T-cell (primary cell): ENCODE measurements around the gene STAT1. TPM values are rescaled to one million over a fixed set of nuclear protein-coding genes. Genes with fewer than 3 reads are reported as not detected.

Experiments used
- ATAC-seq, 4 experiments: fragments of 200-7000 bp in 3 of 4; fragments of 150-1000 bp in 1 of 4; cut with Tn5 transposase; replicated peaks in 1 of 4; 1 replicate in 3 of 4; 2 replicates in 1 of 4; pipeline ENCODE4 v1.10.0; 2021; ENCODE audit warnings: moderate library complexity in 3 of 4, mild to moderate bottlenecking in 2 of 4, moderate number of reproducible peaks in 1 of 4
- CTCF ChIA-PET, 2 donors: fragments of 300-600 bp; sonication (Branson Sonifier 250); formaldehyde crosslinking; loops; one replicate each; lab custom pipeline; 2022; ENCODE audit warnings: antibody characterized with exemption in 2 of 2; lab: Charles Lee
- POLR2A ChIA-PET, 2 donors: fragments of 300-600 bp; sonication (Branson Sonifier 250); formaldehyde crosslinking; loops; one replicate each; lab custom pipeline; 2022; ENCODE audit warnings: antibody characterized with exemption in 2 of 2; lab: Charles Lee
- DNase-seq, 35 experiments: peaks; one replicate each; pipeline versions ENCODE4 v3.0.0 to v3.0.0-alpha.2; 2013 to 2023
- H3K27ac ChIP-seq: one replicate; pipeline ENCODE4 v1.5.1; 2013; ENCODE audit warnings: low read length
- H3K27me3 ChIP-seq, 2 experiments: replicated peaks in 1 of 2; 1 replicate in 1 of 2; 2 replicates in 1 of 2; pipeline versions ENCODE4 v1.6.1 to v1.7.0; 2013; ENCODE audit warnings: low read length in 1 of 2, mixed read lengths in 1 of 2; ENCODE audit not compliant: control insufficient read depth in 2 of 2, insufficient read depth in 2 of 2; ENCODE audit errors: extremely low read depth in 1 of 2
- H3K36me3 ChIP-seq, 2 donors: 1 replicate in 1 of 2; 2 replicates in 1 of 2; pipeline versions ENCODE4 v1.6.1 to v1.7.0; 2013; ENCODE audit warnings: low read length in 1 of 2; ENCODE audit not compliant: control insufficient read depth in 2 of 2, insufficient read depth in 1 of 2; ENCODE audit errors: extremely low read depth in 1 of 2
- H3K4me1 ChIP-seq, 2 experiments: 1 replicate in 1 of 2; 2 replicates in 1 of 2; pipeline versions ENCODE4 v1.6.1 to v1.7.0; 2013; ENCODE audit warnings: low read length in 2 of 2, mixed read lengths in 1 of 2; ENCODE audit not compliant: insufficient read depth in 2 of 2, control insufficient read depth in 1 of 2; ENCODE audit errors: extremely low read depth in 1 of 2
- H3K4me3 ChIP-seq, 2 donors: 1 replicate in 1 of 2; 2 replicates in 1 of 2; pipeline versions ENCODE4 v1.5.1 to v1.7.0; 2013; ENCODE audit warnings: mild to moderate bottlenecking in 2 of 2, low read length in 1 of 2, moderate library complexity in 1 of 2; ENCODE audit not compliant: control insufficient read depth in 1 of 2; ENCODE audit errors: extremely low read depth in 1 of 2
- H3K9me3 ChIP-seq: 2 replicates; pipeline ENCODE4 v1.7.0; 2013
- H3K27ac Mint-ChIP-seq, 2 donors: one replicate each; pipeline ENCODE4 v1.8.0; 2020 to 2021; ENCODE audit warnings: mild to moderate bottlenecking in 2 of 2, mixed read lengths in 2 of 2
- H3K27me3 Mint-ChIP-seq, 2 donors: one replicate each; pipeline ENCODE4 v1.8.0; 2021 to 2022; ENCODE audit warnings: mixed read lengths in 2 of 2
- H3K36me3 Mint-ChIP-seq: one replicate; pipeline ENCODE4 v1.8.0; 2021; ENCODE audit warnings: mixed read lengths
- H3K4me1 Mint-ChIP-seq, 3 donors: one replicate each; pipeline ENCODE4 v1.8.0; 2020 to 2022; ENCODE audit warnings: mixed read lengths in 3 of 3, mild to moderate bottlenecking in 1 of 3
- H3K4me3 Mint-ChIP-seq, 3 donors: one replicate each; pipeline ENCODE4 v1.8.0; 2020 to 2022; ENCODE audit warnings: mild to moderate bottlenecking in 3 of 3, mixed read lengths in 3 of 3, moderate library complexity in 3 of 3
- H3K9me3 Mint-ChIP-seq, 3 donors: one replicate each; pipeline ENCODE4 v1.8.0; 2020 to 2022; ENCODE audit warnings: mixed read lengths in 3 of 3
- WGBS: methylation state at CpG from one replicate; pipeline ENCODE4 v1.1.5; 2013; ENCODE audit warnings: missing lambda C conversion rate; ENCODE audit not compliant: insufficient coverage; 5-methylcytosine and 5-hydroxymethylcytosine counted together
- total RNA-seq, 35 experiments: library from RNA in 6 of 35; stranded (reverse) in 6 of 35; fragments of 120-200 nt in 1 of 35; gene quantifications; one replicate each; pipeline versions ENCODE4 v1.2.1 to v1.2.4 and lab custom pipeline; 2013 to 2026

The STAT1 gene
- total RNA-seq, 5 donors from 2014 or later (not counting 1 experiment from before 2014, with no cell fraction given) = 77.6 to 229 (median 152) TPM

- DNase-seq = no peak
- H3K9me3 Mint-ChIP-seq = no peaks in the 10 kb centered on the region
- CTCF ChIA-PET = interaction anchor here (0.6 to 8.1 kb wide), 35 partner anchors 10 to 1109 kb away, joined by 3 to 322 read pairs (median 8); partner anchors contain the start of gene STAT4 (in 1 of the 2)
- no peak for ATAC-seq
- Histone ChIP-seq H3K4me3 (no peak overlapping the region), H3K36me3 (peaks cover 0 to 14% of the 10 kb centered on the region in 2 donors), H3K27me3 (no peaks in the 10 kb centered on the region), H3K27ac (peak overlapping the region; percentile 11), H3K9me3 (no peaks in the 10 kb centered on the region), H3K4me1 (peaks cover 11 to 19% of the 10 kb centered on the region in 2 experiments)
- H3K4me1 Mint-ChIP-seq = peaks cover 28 to 32% (median 28%) of the 10 kb centered on the region in 3 donors
- H3K27me3 Mint-ChIP-seq = no peaks in the 10 kb centered on the region
- 42% methylated on average over 3 of the region's 6 CpGs for WGBS
- peak overlapping the region; percentile 33 to 50 for H3K27ac Mint-ChIP-seq
- peaks cover 8% of the 10 kb centered on the region for H3K36me3 Mint-ChIP-seq
- POLR2A ChIA-PET = interaction anchor here in 1 of 2 donors (0.6 to 2.1 kb wide), 4 partner anchors 97 to 375 kb away, joined by 3 to 16 read pairs (median 6); partner anchors contain the start of gene STAT4
- H3K4me3 Mint-ChIP-seq = no peak overlapping the region
Observed at GRCh38 chr2:191053256-191053655, 39.3 kb upstream of the STAT1 start.

GRCh38 chr2:191051825-191052778, 38.1 kb upstream of the STAT1 start:
- no peak overlapping the region for H3K27ac Mint-ChIP-seq
- H3K4me1 ChIP-seq = peaks cover 8 to 15% of the 10 kb centered on the region in 2 experiments
- ChIA-PET POLR2A (interaction anchor here (0.6 to 2.1 kb wide), 15 partner anchors 8 to 170 kb away, joined by 3 to 16 read pairs (median 4); partner anchors contain the start of gene STAT4 (in 1 of the 2)), CTCF (interaction anchor here (0.5 to 8.1 kb wide), 62 partner anchors 10 to 1110 kb away, joined by 3 to 322 read pairs (median 5); partner anchors contain the start of gene STAT4 (in 2 of the 2))
- no peak overlapping the region for H3K4me3 ChIP-seq
- no peaks in the 10 kb centered on the region for H3K27me3 Mint-ChIP-seq
- peak overlapping the region; percentile 14 for H3K27ac ChIP-seq
- no peaks in the 10 kb centered on the region for H3K9me3 ChIP-seq
- H3K36me3 Mint-ChIP-seq = peaks cover 10% of the 10 kb centered on the region
- H3K9me3 Mint-ChIP-seq = no peaks in the 10 kb centered on the region
- H3K27me3 ChIP-seq = no peaks in the 10 kb centered on the region
- no peak overlapping the region for H3K4me3 Mint-ChIP-seq
- DNase-seq = peak in 6 of 35 experiments; percentile 5 to 77 (median 23)
- 0% methylated on average over 4 of the region's 10 CpGs for WGBS
- peak; percentile 58 to 74 (median 68) for ATAC-seq
- peaks cover 0 to 10% of the 10 kb centered on the region in 2 donors for H3K36me3 ChIP-seq
- peaks cover 23 to 26% (median 24%) of the 10 kb centered on the region in 3 donors for H3K4me1 Mint-ChIP-seq

- no peaks in the 10 kb centered on the region for H3K9me3 ChIP-seq
- peaks cover 0 to 10% of the 10 kb centered on the region in 2 donors for H3K36me3 ChIP-seq
- ChIA-PET POLR2A (interaction anchor here (0.8 to 2.1 kb wide), 4 partner anchors 11 to 104 kb away, joined by 3 to 16 read pairs (median 6); partner anchors contain the start of gene STAT4 (in 1 of the 2)), CTCF (interaction anchor here (0.9 to 8.1 kb wide), 24 partner anchors 9 to 474 kb away, joined by 3 to 322 read pairs (median 12); partner anchors contain the start of gene STAT4 (in 1 of the 2))
- DNase-seq = no peak
- Mint-ChIP-seq H3K4me3 (no peak overlapping the region), H3K27me3 (no peaks in the 10 kb centered on the region), H3K4me1 (peaks cover 13 to 19% (median 15%) of the 10 kb centered on the region in 3 donors), H3K27ac (no peak overlapping the region), H3K9me3 (no peaks in the 10 kb centered on the region), H3K36me3 (peaks cover 9% of the 10 kb centered on the region)
- no CpG with 5 or more reads among the region's 3 CpGs for WGBS
- no peak for ATAC-seq
- H3K4me1 ChIP-seq = peaks cover 5 to 8% of the 10 kb centered on the region in 2 experiments
- H3K27ac ChIP-seq = no peak overlapping the region
- H3K27me3 ChIP-seq = no peaks in the 10 kb centered on the region
- no peak overlapping the region for H3K4me3 ChIP-seq
Observed at GRCh38 chr2:191051177-191051576, 37.2 kb upstream of the STAT1 start.

GRCh38 chr2:191050640-191050987, 36.6 kb upstream of the STAT1 start:
- no peak overlapping the region for H3K4me3 ChIP-seq
- H3K36me3 ChIP-seq = peaks cover 0 to 10% of the 10 kb centered on the region in 2 donors
- H3K27me3 ChIP-seq = no peaks in the 10 kb centered on the region
- no peaks in the 10 kb centered on the region for H3K9me3 ChIP-seq
- H3K4me1 ChIP-seq = peaks cover 3 to 7% of the 10 kb centered on the region in 2 experiments
- CTCF ChIA-PET = interaction anchor here (0.6 to 8.1 kb wide), 15 partner anchors 10 to 957 kb away, joined by 3 to 322 read pairs (median 15); partner anchors contain the start of gene STAT4 (in 1 of the 2)
- no peak overlapping the region for H3K27ac ChIP-seq
- H3K4me1 Mint-ChIP-seq = peaks cover 9 to 14% (median 9%) of the 10 kb centered on the region in 3 donors
- no peak overlapping the region for H3K4me3 Mint-ChIP-seq
- WGBS = no CpG with 5 or more reads among the region's 1 CpG
- no peaks in the 10 kb centered on the region for H3K9me3 Mint-ChIP-seq
- no peak for DNase-seq
- ATAC-seq = no peak
- no peaks in the 10 kb centered on the region for H3K27me3 Mint-ChIP-seq
- peaks cover 12% of the 10 kb centered on the region for H3K36me3 Mint-ChIP-seq
- POLR2A ChIA-PET = interaction anchor here (0.6 to 1.1 kb wide), 6 partner anchors 50 to 186 kb away, joined by 3 to 4 read pairs (median 3); no protein-coding TSS in a partner anchor
- peak overlapping the region in 1 of 2 donors; percentile 4 for H3K27ac Mint-ChIP-seq

GRCh38 chr2:191049728-191050639, 36.0 kb upstream of the STAT1 start:
- no CpG with 5 or more reads among the region's 4 CpGs for whole genome bisulfite sequencing
- H3K9me3 Mint-ChIP-seq = no peaks in the 10 kb centered on the region

More at GRCh38 chr2:191049728-191050639, 36.0 kb upstream of the STAT1 start:
- Mint-ChIP-seq H3K27me3 (no peaks in the 10 kb centered on the region), H3K4me1 (peaks cover 8 to 14% (median 9%) of the 10 kb centered on the region in 3 donors), H3K4me3 (no peak overlapping the region), H3K27ac (no peak overlapping the region), H3K36me3 (peaks cover 19% of the 10 kb centered on the region)
- POLR2A ChIA-PET = interaction anchor here (0.6 to 1.1 kb wide), 13 partner anchors 49 to 734 kb away, joined by 3 to 11 read pairs (median 3); partner anchors contain the start of gene STAT4 (in 1 of the 2)
- ATAC-seq = no peak
- peaks cover 3 to 7% of the 10 kb centered on the region in 2 experiments for H3K4me1 ChIP-seq
- peaks cover 0 to 10% of the 10 kb centered on the region in 2 donors for H3K36me3 ChIP-seq
- H3K4me3 ChIP-seq = no peak overlapping the region
- H3K9me3 ChIP-seq = no peaks in the 10 kb centered on the region
- DNase-seq = no peak
- H3K27ac ChIP-seq = peak overlapping the region; percentile 28
- H3K27me3 ChIP-seq = no peaks in the 10 kb centered on the region
- CTCF ChIA-PET = interaction anchor here (0.6 to 8.1 kb wide), 15 partner anchors 9 to 956 kb away, joined by 3 to 322 read pairs (median 11); partner anchors contain the start of gene STAT4 (in 1 of the 2)
